KOPT-K1 (cell line): ENCODE data around the gene TSPAN18.

Experiments
- H3K27ac ChIP-seq: fragments of 200-600 bp; sonication (generic); 2 replicates; pipeline ENCODE4 v1.5.1; 2016; ENCODE audit warnings: antibody characterized with exemption, mild to moderate bottlenecking, low read depth, low read length; ENCODE audit not compliant: poor library complexity, severe bottlenecking
- H3K36me3 ChIP-seq: fragments of 200-600 bp; sonication (generic); 2 replicates; pipeline ENCODE4 v1.5.1; 2017; ENCODE audit warnings: antibody characterized with exemption, mild to moderate bottlenecking, low read length, moderate library complexity; ENCODE audit not compliant: insufficient read depth
- H3K9me3 ChIP-seq: fragments of 200-600 bp; sonication (generic); 2 replicates; pipeline ENCODE4 v1.5.1; 2017; ENCODE audit warnings: antibody characterized with exemption, low read length, mild to moderate bottlenecking; ENCODE audit not compliant: insufficient read depth, poor library complexity, severe bottlenecking

Gene TSPAN18

DNA sequence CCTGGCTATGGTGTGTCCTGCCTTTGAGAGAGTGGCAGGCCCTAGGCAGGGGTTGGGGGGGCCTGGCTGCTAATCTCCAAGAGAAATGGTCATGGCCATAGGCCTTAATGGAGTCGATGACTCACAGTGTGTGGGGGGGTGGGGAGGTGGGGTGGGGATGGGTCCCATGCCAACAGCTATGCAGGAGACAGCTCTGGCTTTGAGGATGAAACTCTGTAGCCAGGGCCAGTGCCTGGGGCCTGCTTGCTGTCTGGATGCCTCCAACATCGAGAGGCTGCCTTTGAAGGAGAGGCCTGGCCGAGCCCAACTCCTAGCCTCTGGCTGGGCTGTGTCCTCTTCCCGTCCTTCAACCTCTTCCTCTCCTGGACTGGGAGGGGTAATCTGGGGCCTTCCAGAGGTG is 23.9 kb upstream of the TSPAN18 start:
- Histone ChIP-seq H3K9me3 (peaks cover 12% of the 10 kb centered on the region), H3K27ac (no peak overlapping the region), H3K36me3 (no peaks in the 10 kb centered on the region)

DNA sequence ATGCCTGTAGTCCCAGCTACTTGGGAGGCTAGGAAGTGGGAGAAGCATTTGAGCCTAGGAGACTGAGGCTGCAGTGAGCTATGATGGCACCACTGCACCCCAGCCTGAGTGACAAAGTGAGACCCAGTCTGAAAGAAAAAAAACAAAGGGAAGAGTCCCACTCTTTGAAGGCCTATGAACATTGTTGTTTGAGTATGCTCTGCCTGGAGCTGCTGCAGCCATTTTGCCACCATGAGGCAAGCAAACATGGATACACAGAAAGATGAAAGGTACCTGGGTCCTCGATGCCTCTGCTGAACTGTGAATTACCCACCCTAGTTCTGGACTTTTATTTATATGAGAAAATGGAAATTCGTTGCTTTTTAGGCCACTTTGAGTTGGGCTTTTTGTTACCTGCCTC is 19.7 kb upstream of the TSPAN18 start:
- Histone ChIP-seq H3K9me3 (peaks cover 12% of the 10 kb centered on the region), H3K27ac (no peak overlapping the region), H3K36me3 (no peaks in the 10 kb centered on the region)

DNA sequence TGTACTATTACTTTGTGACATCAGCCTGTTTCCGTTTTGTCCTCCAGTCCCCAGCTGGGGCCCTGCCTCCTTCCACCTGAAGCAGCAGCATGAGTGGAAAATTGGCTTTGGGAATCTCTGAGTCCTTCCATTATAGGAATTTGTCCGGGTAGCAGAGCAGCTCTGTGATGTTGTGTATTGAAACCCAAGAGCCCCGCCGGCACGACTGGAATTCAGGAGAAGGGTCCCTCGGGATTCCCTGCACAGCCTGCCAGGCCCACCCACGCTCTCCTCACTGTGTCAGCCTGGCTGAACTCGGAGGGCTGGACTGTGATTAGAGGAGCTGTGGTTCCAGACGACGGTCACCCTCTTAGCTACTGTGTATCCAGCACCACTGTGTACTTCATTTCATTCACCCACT is 18.8 kb upstream of the TSPAN18 start:
- Histone ChIP-seq H3K9me3 (peaks cover 12% of the 10 kb centered on the region), H3K27ac (no peak overlapping the region), H3K36me3 (no peaks in the 10 kb centered on the region)

DNA sequence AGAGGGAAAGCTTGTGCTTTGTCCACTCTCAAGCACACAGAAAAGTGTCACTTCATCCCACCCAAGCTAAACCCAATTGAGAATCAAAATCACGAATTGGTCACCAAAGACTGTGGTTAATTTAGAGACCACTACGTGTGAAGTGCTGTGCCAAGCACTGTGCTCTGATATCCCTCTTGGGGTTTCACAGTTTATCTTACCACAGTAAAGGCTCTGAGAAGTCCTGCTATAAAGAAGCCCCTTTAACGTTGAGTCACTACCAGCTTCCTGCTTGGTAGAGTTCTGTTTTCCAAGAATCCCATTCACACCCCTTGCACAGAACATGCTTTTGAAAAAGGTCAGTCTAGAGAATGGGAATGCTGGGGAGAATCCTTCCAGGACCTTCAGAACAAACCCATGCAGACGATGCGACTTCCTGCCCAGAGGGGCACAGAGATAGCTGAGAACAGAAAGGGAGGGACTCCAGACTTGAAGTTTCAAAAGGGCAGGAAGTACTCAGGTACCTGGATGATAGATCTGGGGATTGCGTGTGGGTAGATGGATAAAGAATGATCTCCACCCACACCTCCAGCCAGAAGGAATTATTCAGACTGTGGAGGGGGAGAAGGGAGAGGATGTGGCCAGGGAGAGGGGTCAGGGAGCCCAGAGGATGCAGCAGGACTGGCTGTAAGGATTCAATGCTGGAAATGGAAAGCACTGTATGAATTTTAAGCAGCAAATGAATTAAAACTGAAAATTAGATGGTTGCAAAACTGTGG is 18.1 kb upstream of the TSPAN18 start:
- no peaks in the 10 kb centered on the region for H3K36me3 ChIP-seq
- H3K27ac ChIP-seq, result no peak overlapping the region
- peaks cover 6% of the 10 kb centered on the region for H3K9me3 ChIP-seq

DNA sequence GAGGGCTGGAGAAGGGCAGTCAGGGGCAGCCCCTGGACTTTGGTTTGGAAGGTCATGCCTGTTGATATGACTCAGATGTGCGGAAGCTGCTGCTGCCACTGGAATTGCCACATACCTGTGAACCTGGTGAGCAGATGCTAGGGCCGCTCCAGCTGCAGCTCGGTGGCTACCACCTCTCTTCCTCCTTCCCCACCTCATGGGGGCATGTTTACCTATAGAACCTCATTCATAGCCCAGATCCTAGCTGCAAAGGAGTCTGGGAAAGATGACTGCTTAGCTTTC is 17.5 kb upstream of the TSPAN18 start:
- Histone ChIP-seq H3K36me3 (no peaks in the 10 kb centered on the region), H3K9me3 (peaks cover under 1% of the 10 kb centered on the region), H3K27ac (no peak overlapping the region)

DNA sequence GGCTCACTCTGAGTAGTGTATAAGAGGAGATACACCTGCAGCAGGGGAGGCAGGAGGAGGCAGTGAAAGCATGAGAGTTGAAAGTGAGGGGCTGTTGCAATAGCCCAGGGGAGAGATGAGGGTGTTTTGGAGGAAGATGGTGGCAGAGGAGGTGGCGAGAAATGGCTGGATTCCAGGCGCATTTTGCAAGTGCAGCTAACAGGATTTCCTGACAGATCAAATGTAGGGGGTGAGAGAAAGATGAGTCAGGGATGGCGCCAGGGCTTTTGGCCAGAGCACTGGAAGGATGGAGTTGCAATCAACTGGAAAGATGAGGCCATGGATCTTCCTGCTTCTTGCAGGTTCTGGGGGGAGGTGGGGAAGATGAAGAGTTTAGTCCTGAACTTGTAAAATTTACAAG is 16.8 kb upstream of the TSPAN18 start:
- no peaks in the 10 kb centered on the region for H3K36me3 ChIP-seq
- H3K27ac ChIP-seq, result no peak overlapping the region
- no peaks in the 10 kb centered on the region for H3K9me3 ChIP-seq

DNA sequence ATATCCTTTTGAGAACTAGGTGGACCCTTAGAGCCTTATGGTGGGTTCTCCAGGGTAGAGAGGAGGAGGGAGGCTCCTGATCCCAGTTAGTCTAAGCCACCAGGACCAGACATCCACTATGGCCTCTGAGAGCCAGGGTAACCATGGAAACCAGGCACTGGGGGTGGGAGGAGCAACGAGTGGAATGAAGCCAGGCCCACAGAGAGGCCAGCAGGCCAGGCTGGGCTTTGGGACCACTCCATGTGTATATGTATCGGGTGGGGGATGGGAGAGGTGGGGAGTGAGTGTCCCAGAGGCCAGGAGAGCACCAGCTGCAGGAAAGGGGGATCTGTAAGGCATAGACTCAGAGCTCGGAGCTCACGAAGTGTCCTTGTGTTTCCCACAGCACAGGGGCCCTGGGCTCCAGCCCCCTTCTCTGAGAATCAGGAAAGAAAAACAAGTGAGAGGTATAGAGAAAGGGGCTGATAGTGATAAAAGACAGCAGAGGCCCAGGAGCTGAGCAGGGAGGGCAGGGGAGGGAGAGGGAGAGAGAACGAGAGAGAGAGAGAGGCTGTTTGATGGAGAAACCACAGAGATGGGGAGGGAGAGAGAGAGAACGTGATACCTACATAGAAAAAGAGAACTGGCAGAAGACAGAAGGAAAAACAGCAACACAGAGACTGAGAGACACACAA is 15.5 kb upstream of the TSPAN18 start:
- Histone ChIP-seq H3K9me3 (no peaks in the 10 kb centered on the region), H3K36me3 (no peaks in the 10 kb centered on the region), H3K27ac (no peak overlapping the region)

DNA sequence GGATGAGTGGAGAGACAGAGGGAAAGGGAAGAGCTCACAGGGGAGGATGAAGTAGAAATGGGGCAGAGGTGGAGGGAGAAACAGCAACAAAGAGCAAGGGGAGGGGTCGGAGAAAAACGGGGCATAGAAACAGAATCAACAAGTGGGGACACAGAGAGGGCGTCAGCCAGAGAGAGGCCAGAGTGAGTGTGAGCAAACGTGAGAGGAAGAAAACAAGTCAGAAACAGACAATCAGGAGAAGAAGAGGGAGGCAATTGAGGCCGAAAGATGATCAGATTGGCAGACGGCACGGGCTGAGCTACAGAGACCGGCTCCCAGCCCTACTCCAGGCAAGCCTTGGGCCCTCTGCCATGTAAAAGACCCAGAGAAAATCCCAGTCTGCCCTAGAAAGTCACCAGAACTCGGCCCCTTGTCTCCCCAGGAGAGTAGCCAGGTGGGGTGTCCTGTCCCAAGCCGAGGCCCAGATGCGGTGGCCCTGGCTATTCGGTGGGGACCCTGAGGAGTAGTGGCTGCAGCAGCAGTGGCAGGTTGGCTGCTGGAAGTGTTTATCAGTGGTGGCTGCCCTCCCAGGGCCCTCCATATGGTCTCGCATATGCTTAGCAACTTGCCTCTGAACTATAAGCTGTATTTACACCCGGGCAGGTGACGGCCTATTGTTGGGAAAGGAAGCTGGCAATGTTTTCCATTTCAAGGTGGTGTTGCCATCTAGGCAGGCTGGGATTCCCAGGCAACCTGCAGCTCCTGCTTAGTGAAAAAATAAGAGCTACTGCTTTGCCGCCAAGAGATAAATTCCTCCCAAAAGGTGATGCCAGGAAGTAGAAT is 14.8 kb upstream of the TSPAN18 start:
- H3K27ac ChIP-seq, result no peak overlapping the region
- H3K36me3 ChIP-seq, result no peaks in the 10 kb centered on the region
- no peaks in the 10 kb centered on the region for H3K9me3 ChIP-seq

DNA sequence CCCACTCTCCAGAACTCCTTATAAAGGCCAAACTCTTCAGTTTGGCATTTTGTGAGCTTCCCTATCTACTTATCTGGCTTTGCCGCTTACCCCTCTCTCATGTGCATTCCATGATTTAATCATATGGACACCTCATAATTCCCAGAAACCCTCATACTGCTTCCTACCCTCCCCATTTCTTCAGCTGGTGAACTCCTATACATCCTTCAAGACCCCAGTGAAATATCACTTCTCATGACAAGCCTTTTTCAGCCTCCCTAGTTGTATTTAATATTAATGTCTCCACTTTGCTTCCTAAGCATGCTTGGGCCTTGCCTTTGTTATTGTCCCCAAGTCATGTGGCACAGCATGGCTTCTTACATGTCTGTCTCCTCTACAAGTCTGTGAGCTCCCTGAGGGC is 13.7 kb upstream of the TSPAN18 start:
- no peak overlapping the region for H3K27ac ChIP-seq
- H3K9me3 ChIP-seq, result no peaks in the 10 kb centered on the region
- no peaks in the 10 kb centered on the region for H3K36me3 ChIP-seq

DNA sequence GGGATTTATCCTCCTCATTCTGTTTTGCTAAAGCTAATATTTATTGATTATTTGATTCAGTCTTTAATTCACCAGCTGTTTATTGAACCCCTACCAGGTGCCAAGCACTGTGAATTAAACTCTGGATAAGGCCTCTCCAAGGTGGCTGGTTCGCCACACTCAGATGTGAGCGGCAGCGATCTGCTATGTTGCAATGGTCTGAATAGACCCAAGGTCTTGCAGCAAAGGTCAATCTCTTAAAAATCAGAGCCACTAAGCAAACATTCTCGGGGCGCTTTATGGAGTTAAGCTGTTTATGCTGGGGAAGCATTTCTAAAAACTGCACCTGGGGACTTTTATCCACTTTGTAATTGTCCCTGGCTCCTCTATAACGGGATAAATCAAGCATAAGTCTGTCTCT is 10.5 kb upstream of the TSPAN18 start:
- Histone ChIP-seq H3K9me3 (no peaks in the 10 kb centered on the region), H3K27ac (no peak overlapping the region), H3K36me3 (no peaks in the 10 kb centered on the region)

DNA sequence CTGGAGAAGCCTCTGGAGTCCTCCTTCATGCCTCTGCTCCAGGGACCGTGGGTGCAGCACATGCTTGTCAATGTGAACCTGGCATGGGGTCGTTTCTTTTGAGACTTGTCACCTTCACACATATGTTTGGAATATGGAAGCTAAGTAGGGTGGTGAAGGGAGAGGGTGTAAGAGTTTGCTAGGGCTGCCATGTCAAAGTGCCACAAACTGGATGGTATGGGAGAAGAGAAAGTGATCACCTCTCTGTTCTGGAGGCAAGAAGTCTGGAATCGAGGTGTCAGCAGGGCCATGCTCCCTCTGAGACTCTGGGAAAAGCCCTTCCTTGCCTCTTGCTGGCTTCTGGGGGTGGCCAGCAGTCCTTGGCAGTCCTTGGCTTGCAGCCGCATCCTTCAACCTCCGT is 8.7 kb upstream of the TSPAN18 start:
- Histone ChIP-seq H3K36me3 (no peaks in the 10 kb centered on the region), H3K9me3 (no peaks in the 10 kb centered on the region), H3K27ac (no peak overlapping the region)

DNA sequence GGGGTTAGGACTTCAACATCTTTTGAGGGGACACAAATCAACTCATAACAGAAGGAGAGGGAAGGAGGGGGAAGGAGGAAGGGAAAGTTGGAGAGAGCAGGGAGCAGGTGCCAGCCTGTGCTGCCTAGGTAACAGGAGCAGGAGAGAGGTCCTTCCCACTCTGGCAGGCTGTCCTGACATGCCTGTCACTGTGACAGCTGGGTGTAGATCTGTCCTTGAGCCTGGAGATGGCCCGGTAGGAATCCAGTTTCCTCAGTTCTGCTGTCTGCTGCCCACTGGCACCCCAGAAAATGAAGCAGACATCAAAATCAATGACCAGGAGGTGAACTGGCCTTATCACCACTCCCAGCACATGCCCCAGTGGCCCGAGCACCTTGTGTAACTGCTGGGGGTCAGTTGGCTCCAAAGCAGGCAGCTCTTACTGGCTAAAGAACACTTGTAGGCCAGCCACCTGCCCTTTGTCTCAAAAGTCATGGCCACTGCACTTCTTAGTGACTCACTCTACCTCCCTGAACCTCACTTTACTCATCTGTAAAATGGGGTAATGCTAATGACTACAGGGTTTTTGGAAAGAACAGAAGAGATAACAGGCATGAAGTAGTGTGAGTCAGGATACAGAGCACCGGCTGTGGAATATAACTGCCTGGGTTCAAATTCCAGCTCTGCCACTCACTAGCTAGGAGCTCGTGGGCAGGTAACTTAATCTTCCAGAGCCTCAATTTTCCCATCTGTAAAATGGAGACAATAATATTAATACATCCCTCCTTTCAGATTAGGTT is 8.0 kb upstream of the TSPAN18 start:
- no peak overlapping the region for H3K27ac ChIP-seq
- H3K9me3 ChIP-seq, result no peaks in the 10 kb centered on the region
- no peaks in the 10 kb centered on the region for H3K36me3 ChIP-seq

DNA sequence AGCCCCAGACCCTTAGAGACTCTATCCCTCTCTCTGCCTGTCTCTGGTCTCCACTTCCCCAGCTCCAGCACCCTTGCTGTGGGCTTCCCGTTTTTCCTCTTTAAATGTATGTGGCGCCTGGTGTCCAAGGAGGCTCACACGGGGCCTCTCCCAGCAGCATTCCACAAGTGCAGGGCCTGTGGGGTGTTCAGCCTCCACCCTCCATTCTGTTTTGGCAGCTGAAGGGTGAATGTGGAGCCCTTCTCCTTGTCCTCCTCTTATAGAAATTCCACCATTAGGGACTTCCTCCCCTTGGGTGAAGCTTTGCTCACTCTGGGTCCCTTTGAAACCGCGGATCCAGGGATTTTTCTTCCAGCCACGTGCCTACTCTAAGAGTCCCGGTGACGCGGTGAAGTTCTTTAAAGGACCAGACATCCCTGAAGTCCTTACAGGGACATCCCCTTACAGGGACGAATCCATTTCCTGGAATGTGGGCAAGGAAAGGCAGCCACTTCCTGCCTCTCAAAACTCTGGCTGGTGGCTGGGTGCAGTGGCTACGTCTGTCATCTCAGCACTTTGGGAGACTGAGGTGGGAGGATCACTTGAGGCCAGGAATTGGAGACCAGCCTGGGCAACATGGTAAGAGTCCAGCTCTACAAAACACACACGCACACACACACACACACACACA is 1.6 kb upstream of the TSPAN18 start:
- Histone ChIP-seq H3K36me3 (no peaks in the 10 kb centered on the region), H3K27ac (no peak overlapping the region), H3K9me3 (no peaks in the 10 kb centered on the region)

DNA sequence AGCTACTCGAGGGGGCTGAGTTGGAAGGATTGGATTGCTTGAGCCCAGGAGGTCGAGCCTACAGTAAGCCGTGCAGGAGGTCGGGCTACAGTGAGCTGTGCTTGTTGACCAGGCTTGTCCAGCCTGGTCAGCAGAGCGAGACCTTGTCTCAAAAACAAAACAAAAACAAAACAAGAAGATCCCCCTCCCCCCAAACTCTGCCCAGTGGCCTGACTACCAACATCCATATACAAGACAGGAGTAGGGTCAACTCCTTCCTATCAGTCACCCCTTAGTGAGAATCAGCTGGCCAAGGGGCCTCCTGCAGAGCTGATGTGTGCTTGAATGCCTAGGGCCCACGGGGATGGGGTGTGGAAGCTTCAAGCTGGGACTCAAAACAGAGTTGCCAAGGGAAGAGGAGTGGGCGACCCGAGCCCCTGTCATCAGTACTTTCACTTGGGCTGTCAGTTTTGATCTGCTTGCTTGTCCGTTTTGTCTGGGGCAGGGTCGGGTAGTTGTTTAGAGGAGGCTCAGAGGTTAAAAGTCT is 942 bp upstream of the TSPAN18 start:
- H3K27ac ChIP-seq, result no peak overlapping the region
- no peaks in the 10 kb centered on the region for H3K9me3 ChIP-seq

DNA sequence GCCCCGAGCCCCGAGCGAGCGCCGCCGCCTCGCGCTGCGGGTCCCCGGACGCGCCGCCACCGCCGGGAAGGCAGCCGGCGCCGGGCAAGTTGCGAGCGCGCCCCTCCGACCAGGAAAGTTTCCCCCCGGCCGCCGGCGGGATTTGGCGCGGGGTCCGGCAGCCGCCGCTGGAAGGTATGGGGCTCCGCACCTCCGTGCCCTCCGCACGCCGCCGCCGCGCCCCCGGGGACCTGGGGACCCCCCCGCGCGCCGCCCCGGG is 281 bp downstream of the TSPAN18 start:
- Histone ChIP-seq H3K9me3 (no peaks in the 10 kb centered on the region), H3K36me3 (no peaks in the 10 kb centered on the region), H3K27ac (no peak overlapping the region)

More for the DNA sequence above, 942 bp upstream of the TSPAN18 start:
- no peaks in the 10 kb centered on the region for H3K36me3 ChIP-seq
